ENCODE data around the gene PAPSS2. TPM values are rescaled to one million over a fixed set of nuclear protein-coding genes. Genes with fewer than 3 reads are reported as not detected.
A peak's percentile ranks its signal among the peaks of the same experiment; 100 is the strongest.
"Not testable (repeated sequence)": the region's sequence is repeated elsewhere in the genome, so short reads cannot be mapped to it uniquely, and the experiment has no call there.

Gene PAPSS2
- total RNA-seq (10 to 100 TPM in 4 of 5 donors, 1 to 10 TPM in 1; 1.3 to 17.3 (median 12.6) TPM), polyA plus RNA-seq (1 to 10 TPM; 2.7 to 9.5 (median 8.0) TPM)
- long read RNA-seq, donor 1: 0 reads
- long read RNA-seq, donor 2, partial matches to known transcripts: 0 of 1 reads
- long read RNA-seq, donor 2, other reads (novel, unspliced or antisense): 0 of 1 reads
- long read RNA-seq, donor 3, partial matches to known transcripts: 0 of 1 reads
- long read RNA-seq, donor 3, other reads (novel, unspliced or antisense): 0 of 1 reads
- long read RNA-seq, donor 4: 0 reads
- long read RNA-seq, donor 5, partial matches to known transcripts: 0 of 2 reads
- long read RNA-seq, donor 5, other reads (novel, unspliced or antisense): 0 of 2 reads
- long read RNA-seq, donor 6, partial matches to known transcripts: 0 of 2 reads
- long read RNA-seq, donor 6, other reads (novel, unspliced or antisense): 0 of 2 reads
- long read RNA-seq, donor 7, partial matches to known transcripts: 0 of 7 reads
- long read RNA-seq, donor 7, other reads (novel, unspliced or antisense): 5 of 7 reads
- long read RNA-seq, donor 8, partial matches to known transcripts: 0 of 1 reads
- long read RNA-seq, donor 8, other reads (novel, unspliced or antisense): 0 of 1 reads
- long read RNA-seq, donor 9, partial matches to known transcripts: 0 of 1 reads
- long read RNA-seq, donor 9, other reads (novel, unspliced or antisense): 0 of 1 reads
- long read RNA-seq, donor 10: 0 reads

- Histone ChIP-seq H3K27ac (peak within 1 kb of the TSS; percentile 59 to 86 (median 79)), H3K36me3 (no peaks in the 10 kb centered on the region), H3K27me3 (no peaks in the 10 kb centered on the region), H3K9me3 (no peaks in the 10 kb centered on the region), H3K4me1 (peaks cover 5 to 49% (median 24%) of the 10 kb centered on the region in 4 donors), H3K4me3 (peak within 1 kb of the TSS; percentile 62 to 79 (median 73))
- DNase-seq: peak; percentile 53 to 86
- TF ChIP-seq EP300 (IDR thresholded peaks at IDR 0.05) (no peak), POLR2A (IDR thresholded peaks at IDR 0.05) (no peak), CTCF (IDR thresholded peaks at IDR 0.05) (no peak), POLR2AphosphoS5 (IDR thresholded peaks at IDR 0.05) (no peak)
- intact Hi-C loops (cut with DNase I; ENCODE audit: low total_unique reads): loop anchor here (5.0 kb wide), 2 partner anchors 67 to 77 kb away; no protein-coding TSS in a partner anchor
- 1 to 2% (median 1%) methylated on average over 49 to 82 of the region's 82 CpGs for WGBS, 5 donors
These were observed at the start of gene PAPSS2 for GRCh38 chr10:87659571-87660483. Gene PAPSS2 (plus strand): TSS chr10:87659878. CDS start chr10:87659982, 104 bp downstream.

GRCh38 chr10:87611341-87611740, 48.3 kb upstream of the PAPSS2 start:
- H3K36me3 ChIP-seq; H3K9me3 ChIP-seq; H3K27me3 ChIP-seq; H3K4me3 ChIP-seq; H3K27ac ChIP-seq; H3K4me1 ChIP-seq; intact Hi-C loops (cut with DNase I; ENCODE audit: low total_unique reads); DNase-seq: not testable (repeated sequence)
- WGBS, 5 donors: 82 to 100% (median 98%) methylated on average over 2 of the region's 2 CpGs

- H3K27ac ChIP-seq: no peak overlapping the region
- intact Hi-C loops (cut with DNase I; ENCODE audit: low total_unique reads): no loop called here
These were observed 47.6 kb upstream of the PAPSS2 start for GRCh38 chr10:87612115-87612514.

GRCh38 chr10:87613751-87614150, 45.9 kb upstream of the PAPSS2 start:
- no peak overlapping the region for H3K4me3 ChIP-seq
- peak in 1 of 2 donors; percentile 61 for DNase-seq
- no peaks in the 10 kb centered on the region for H3K9me3 ChIP-seq
- no peak overlapping the region for H3K27ac ChIP-seq
- no peaks in the 10 kb centered on the region for H3K36me3 ChIP-seq
- peaks cover 0 to 6% (median 4%) of the 10 kb centered on the region in 4 donors for H3K4me1 ChIP-seq
- H3K27me3 ChIP-seq: no peaks in the 10 kb centered on the region
- intact Hi-C loops (cut with DNase I; ENCODE audit: low total_unique reads): no loop called here
- TF ChIP-seq EP300 (IDR thresholded peaks at IDR 0.05): no peak
- no peak for TF ChIP-seq POLR2AphosphoS5 (IDR thresholded peaks at IDR 0.05)
- no peak for TF ChIP-seq CTCF (IDR thresholded peaks at IDR 0.05)
- no peak for TF ChIP-seq POLR2A (IDR thresholded peaks at IDR 0.05)
- 74 to 95% (median 90%) methylated on average over 2 of the region's 2 CpGs for WGBS, 5 donors

More at GRCh38 chr10:87612115-87612514, 47.6 kb upstream of the PAPSS2 start:
- Histone ChIP-seq H3K36me3 (no peaks in the 10 kb centered on the region), H3K4me1 (no peaks in the 10 kb centered on the region), H3K27me3 (no peaks in the 10 kb centered on the region), H3K9me3 (no peaks in the 10 kb centered on the region), H3K4me3 (no peak overlapping the region)
- TF ChIP-seq POLR2A (IDR thresholded peaks at IDR 0.05) (no peak), CTCF (IDR thresholded peaks at IDR 0.05) (no peak), EP300 (IDR thresholded peaks at IDR 0.05) (no peak), POLR2AphosphoS5 (IDR thresholded peaks at IDR 0.05) (no peak)
- WGBS, 5 donors: 48 to 89% (median 85%) methylated on average over 2 of the region's 2 CpGs
- DNase-seq: no peak
